ENCODE measurements around the gene ZDHHC16.
A peak's percentile ranks its signal among the peaks of the same experiment; 100 is the strongest.
"Not testable (repeated sequence)": the region's sequence is repeated elsewhere in the genome, so short reads cannot be mapped to it uniquely, and the experiment has no call there.

The ZDHHC16 gene

GRCh38 chr10:97445722-97446639 is at the start of gene ZDHHC16, which contains the start of gene EXOSC1:
Gene ZDHHC16, plus strand, starts transcription at chr10:97446175. Its CDS starts 5,501 bp downstream, at chr10:97451676.
Gene EXOSC1, minus strand, starts transcription at chr10:97446006. Its CDS starts 21 bp downstream, at chr10:97445985.
- DNase-seq (ENCODE audit: low read depth), result peak; percentile 98

- peak; percentile 83 for DNase-seq (ENCODE audit: low read depth)
Measured at GRCh38 chr10:97399843-97400545, 46.0 kb upstream of the ZDHHC16 start.

GRCh38 chr10:97400665-97401454 is 45.1 kb upstream of the ZDHHC16 start, which contains the start of gene RRP12:
Gene RRP12, minus strand, starts transcription at chr10:97401340. Its CDS starts 109 bp downstream, at chr10:97401231.
- peak; percentile 98 for DNase-seq (ENCODE audit: low read depth)

DNA sequence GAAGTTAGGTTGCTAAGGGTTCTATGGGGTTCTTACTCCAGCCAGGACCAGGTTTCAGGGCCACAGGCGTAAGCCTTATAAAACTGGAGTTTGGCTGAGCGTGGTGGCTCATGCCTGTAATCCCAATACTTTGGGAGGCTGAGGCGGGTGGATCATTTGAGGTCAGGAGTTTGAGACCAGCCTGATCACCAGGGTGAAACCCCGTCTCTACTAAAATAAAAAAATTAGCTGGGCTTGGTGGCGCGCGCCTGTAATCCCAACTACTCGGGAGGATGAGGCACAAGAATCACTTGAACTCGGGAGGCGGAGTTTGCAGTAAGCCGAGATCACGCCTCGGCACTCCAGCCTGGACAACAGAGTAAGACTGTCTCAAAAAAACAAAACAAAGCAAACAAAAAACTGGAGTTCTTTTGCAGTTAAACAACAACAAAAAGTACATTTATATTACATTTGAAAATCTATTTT is 44.5 kb upstream of the ZDHHC16 start:
- DNase-seq (ENCODE audit: low read depth), result no peak

GRCh38 chr10:97404044-97404443 is 41.9 kb upstream of the ZDHHC16 start:
- DNase-seq (ENCODE audit: low read depth), result no peak

- no peak for DNase-seq (ENCODE audit: low read depth)
Measured at GRCh38 chr10:97406064-97406463, 39.9 kb upstream of the ZDHHC16 start.

DNA sequence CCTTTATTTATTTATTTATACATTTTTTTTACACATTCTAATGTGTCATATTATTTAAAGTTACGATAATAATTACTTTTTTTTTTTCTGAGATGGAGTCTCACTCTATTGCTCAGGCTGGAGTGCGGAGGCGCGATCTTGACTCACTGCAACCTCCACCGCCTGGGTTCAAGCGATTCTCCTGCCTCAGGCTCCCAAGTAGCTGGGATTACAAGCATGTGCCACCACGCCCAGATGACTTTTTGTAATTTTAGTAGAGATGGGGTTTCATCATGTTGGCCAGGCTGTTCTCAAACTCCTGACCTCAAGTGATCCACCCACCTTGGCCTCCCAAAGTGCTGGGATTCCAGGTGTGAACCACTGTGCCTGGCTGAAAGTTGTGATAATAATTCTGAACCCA is 39.5 kb upstream of the ZDHHC16 start:
- not testable (repeated sequence) for DNase-seq (ENCODE audit: low read depth)

DNA sequence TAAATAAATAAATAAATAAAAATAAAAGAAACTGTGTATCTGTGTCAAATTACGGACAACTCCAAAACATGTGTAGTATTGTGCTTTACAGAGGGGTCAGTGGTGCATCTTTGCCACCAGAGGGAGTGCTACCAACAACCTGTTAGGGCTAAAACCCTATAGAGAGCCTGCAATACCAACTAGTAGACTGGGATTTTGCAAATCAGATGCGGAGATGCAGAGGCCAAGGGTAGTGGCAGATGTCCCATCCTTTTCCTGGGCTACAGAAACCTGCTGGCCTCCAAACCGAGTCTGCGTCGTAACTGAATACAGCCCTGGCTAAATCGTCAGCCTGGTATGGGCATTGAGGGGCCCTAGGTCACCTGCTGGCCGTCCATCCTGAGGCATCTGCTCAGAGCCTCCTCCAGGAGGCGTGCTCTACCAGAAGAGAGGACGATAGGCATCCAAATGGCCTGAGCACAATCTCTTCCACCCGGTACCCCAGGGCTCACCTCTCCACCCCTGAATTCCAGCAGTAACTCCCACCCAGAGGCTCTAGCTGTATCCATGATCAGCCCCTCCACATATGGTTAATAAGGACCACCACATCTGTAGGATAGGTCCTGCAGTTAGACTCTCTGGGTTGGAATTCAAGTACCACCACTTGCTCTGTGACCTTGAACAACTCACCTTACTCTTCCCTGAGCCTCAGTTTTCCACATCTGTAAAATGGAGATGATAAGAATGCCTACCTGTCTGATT is 38.6 kb upstream of the ZDHHC16 start:
- DNase-seq (ENCODE audit: low read depth), result peak; percentile 80

DNA sequence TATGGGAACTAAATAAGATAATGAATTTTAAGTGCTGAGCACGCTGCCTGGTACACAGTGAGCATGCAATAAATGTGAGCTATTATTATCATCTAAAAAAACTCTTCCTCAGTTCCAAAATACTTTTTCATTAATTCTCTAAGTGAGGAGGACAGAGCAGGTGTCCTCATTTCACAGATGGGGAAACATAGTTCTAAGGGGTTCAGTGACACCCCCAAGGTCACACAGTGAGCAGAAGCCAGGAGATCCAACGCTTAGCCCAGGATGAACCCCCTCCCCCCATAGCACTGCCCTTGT is 38.1 kb upstream of the ZDHHC16 start:
- no peak for DNase-seq (ENCODE audit: low read depth)

DNA sequence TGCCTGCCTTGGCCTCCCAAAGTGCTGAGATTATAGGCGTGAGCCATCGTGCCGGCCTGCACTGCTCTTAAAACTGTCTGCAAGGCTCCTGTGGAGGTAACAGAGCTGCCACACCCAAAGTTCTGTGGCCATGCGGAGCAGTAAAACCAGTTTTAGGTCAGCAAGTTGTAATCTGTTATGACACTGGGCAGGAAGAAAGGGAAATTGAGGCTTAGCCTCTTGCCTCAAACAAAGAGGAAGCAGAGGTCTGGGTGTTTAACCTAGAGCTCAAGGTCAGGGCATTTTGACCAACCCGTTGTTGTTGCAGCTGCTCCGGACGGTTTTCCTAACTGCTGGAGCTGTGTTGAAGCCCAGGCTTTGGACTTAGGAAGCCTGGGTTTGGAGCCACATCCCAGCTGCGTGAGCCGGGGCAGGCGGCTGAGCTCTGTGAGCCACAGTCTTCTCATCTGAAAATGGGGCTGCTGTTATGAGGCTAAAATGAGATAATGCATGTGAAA is 37.4 kb upstream of the ZDHHC16 start:
- no peak for DNase-seq (ENCODE audit: low read depth)

- peak; percentile 77 for DNase-seq (ENCODE audit: low read depth)
Measured at GRCh38 chr10:97411406-97411805, 34.6 kb upstream of the ZDHHC16 start.

DNA sequence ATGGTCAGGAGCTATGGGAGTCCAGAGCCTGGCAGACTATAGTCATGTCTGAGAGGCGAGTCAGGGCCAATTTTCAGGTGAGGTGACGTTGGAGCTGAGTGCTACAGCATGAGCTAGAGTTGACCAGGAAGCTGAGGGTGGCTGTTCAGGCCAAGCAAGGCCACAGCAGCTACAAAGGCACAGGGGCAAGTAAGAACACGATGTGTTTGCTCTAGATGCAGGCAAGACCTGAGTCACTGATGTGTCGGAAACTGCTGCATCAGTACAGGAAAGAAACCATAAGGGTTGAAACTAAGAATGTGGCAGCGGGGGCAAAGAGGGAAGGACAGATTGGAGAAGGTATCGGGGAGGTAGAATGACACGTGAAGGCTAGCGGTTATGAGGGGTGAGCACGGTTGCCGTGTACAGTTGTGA is 33.1 kb upstream of the ZDHHC16 start:
- peak; percentile 58 for DNase-seq (ENCODE audit: low read depth)

GRCh38 chr10:97416565-97416964 is 29.4 kb upstream of the ZDHHC16 start:
- no peak for DNase-seq (ENCODE audit: low read depth)

DNA sequence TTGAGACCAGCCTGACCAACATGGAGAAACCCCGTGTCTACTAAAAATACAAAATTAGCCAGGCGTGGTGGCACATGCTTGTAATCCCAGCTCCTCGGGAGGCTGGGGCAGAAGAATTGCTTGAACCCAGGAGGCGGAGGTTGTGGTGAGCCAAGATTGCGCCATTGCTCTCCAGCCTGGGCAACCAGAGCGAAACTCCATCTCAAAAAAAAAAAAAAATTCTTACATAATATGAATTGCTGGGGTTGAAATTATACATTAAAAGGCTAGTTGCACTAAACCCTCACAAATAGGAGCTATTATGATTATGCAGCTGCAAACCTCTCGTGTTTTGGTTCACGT is 22.2 kb upstream of the ZDHHC16 start:
- DNase-seq (ENCODE audit: low read depth), result not testable (repeated sequence)

GRCh38 chr10:97425964-97426775 is 19.8 kb upstream of the ZDHHC16 start, which contains the start of gene PGAM1:
Gene PGAM1, plus strand, starts transcription at chr10:97426191. Its CDS starts 117 bp downstream, at chr10:97426308.
- peak; percentile 95 for DNase-seq (ENCODE audit: low read depth)

GRCh38 chr10:97426776-97427570 is 19.0 kb upstream of the ZDHHC16 start:
- DNase-seq (ENCODE audit: low read depth), result no peak

- peak; percentile 48 for DNase-seq (ENCODE audit: low read depth)
Measured at GRCh38 chr10:97427571-97428179, 18.3 kb upstream of the ZDHHC16 start.

- peak; percentile 60 for DNase-seq (ENCODE audit: low read depth)
Measured at GRCh38 chr10:97428572-97428981, 17.4 kb upstream of the ZDHHC16 start.

- no peak for DNase-seq (ENCODE audit: low read depth)
Measured at GRCh38 chr10:97434055-97434454, 11.9 kb upstream of the ZDHHC16 start.

Measured in iris pigment epithelial cell (primary cell).